ENCODE measurements around the gene SUSD1. TPM values are rescaled to one million over a fixed set of nuclear protein-coding genes. Genes with fewer than 3 reads are reported as not detected.
A peak's percentile ranks its signal among the peaks of the same experiment; 100 is the strongest.

Gene SUSD1
- total RNA-seq, 1 donor from 2014 or later, result 16.6 TPM

DNA sequence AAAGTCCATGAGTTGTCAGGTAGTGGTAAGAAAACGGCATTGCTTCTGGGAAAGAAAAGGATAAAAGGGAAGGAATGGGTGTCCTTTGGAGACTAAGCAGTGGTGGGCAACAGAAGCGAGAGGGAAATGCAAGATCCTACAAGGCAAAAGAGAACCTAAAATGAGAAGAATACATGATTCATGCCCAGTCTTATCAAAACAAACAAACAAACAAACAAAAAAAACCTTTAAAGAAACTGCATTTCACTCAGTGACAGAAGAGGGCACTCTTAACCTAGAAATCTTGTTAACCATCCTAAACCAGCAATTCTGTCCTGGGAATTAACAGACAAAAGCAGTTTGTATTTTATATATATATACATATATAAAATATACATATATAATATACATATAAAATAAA is 88.5 kb downstream of the SUSD1 start:
- no peak overlapping the region for H2AFZ ChIP-seq (ENCODE audit: low read depth, low read length)
- Mint-ChIP-seq H3K9me3 (ENCODE audit: unreplicated experiment) (peaks cover 11% of the 10 kb centered on the region), H3K27ac (ENCODE audit: unreplicated experiment) (peak overlapping the region; percentile 45), H3K4me1 (ENCODE audit: low read depth, unreplicated experiment) (no peaks in the 10 kb centered on the region), H3K36me3 (ENCODE audit: low read depth, unreplicated experiment) (peaks cover 12% of the 10 kb centered on the region), H3K4me3 (ENCODE audit: unreplicated experiment) (no peak overlapping the region), H3K27me3 (ENCODE audit: low read depth, unreplicated experiment) (no peaks in the 10 kb centered on the region)
- no peak overlapping the region for H3K4me3 ChIP-seq (ENCODE audit: insufficient read depth, low read depth, low read length)
- H4K20me1 ChIP-seq (ENCODE audit: insufficient read depth, low read length), result no peaks in the 10 kb centered on the region
- no peak overlapping the region for H3K27ac ChIP-seq (ENCODE audit: low read depth, low read length)
- no peak overlapping the region for H3K9ac ChIP-seq (ENCODE audit: low read length)
- no peaks in the 10 kb centered on the region for H3K27me3 ChIP-seq (ENCODE audit: insufficient read depth, low read length)
- DNase-seq (ENCODE audit: low read depth), result no peak
- no peaks in the 10 kb centered on the region for H3K36me3 ChIP-seq (ENCODE audit: insufficient read depth, low read length)
- no peaks in the 10 kb centered on the region for H3K9me3 ChIP-seq (ENCODE audit: insufficient read depth, low read depth, low read length)
- no peaks in the 10 kb centered on the region for H3K79me2 ChIP-seq (ENCODE audit: insufficient read depth, low read length)
- H3K4me1 ChIP-seq (ENCODE audit: insufficient read depth, low read length), result no peaks in the 10 kb centered on the region
- H3K4me2 ChIP-seq (ENCODE audit: low read length), result no peak overlapping the region
- TF ChIP-seq, protein P1, sequence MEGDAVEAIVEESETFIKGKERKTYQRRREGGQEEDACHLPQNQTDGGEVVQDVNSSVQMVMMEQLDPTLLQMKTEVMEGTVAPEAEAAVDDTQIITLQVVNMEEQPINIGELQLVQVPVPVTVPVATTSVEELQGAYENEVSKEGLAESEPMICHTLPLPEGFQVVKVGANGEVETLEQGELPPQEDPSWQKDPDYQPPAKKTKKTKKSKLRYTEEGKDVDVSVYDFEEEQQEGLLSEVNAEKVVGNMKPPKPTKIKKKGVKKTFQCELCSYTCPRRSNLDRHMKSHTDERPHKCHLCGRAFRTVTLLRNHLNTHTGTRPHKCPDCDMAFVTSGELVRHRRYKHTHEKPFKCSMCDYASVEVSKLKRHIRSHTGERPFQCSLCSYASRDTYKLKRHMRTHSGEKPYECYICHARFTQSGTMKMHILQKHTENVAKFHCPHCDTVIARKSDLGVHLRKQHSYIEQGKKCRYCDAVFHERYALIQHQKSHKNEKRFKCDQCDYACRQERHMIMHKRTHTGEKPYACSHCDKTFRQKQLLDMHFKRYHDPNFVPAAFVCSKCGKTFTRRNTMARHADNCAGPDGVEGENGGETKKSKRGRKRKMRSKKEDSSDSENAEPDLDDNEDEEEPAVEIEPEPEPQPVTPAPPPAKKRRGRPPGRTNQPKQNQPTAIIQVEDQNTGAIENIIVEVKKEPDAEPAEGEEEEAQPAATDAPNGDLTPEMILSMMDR (IDR thresholded peaks at IDR 0.05; ENCODE audit: insufficient read depth, low read depth, low read length), result peak; percentile 46
- TF ChIP-seq EZH2 (IDR thresholded peaks at IDR 0.05; ENCODE audit: insufficient read depth, low read length), result no peak
- FAIRE-seq, result no peak

DNA sequence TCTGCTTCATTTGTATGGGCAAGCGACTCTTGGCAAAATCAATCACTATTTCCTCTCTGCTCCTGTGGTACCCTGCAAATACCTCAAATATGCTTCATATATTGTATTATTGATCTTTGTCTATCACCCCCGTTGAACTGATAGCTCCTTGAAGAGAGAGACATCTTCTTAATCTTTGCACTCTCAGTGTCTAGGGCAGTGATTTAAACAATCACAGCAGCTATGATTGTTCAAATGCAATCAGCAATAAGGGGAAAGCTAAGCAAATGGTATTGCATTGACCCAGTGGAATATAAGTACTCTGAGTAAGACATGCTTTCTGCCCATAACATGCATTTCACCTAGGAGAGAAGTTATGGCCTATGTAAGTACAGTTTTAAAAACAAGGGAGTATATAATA is 90.2 kb downstream of the SUSD1 start:
- no peak overlapping the region for H2AFZ ChIP-seq (ENCODE audit: low read depth, low read length)
- TF ChIP-seq, protein P1 (IDR thresholded peaks at IDR 0.05; ENCODE audit: insufficient read depth, low read depth, low read length), result no peak
- no peak for TF ChIP-seq EZH2 (IDR thresholded peaks at IDR 0.05; ENCODE audit: insufficient read depth, low read length)
- no peak overlapping the region for H3K4me3 ChIP-seq (ENCODE audit: insufficient read depth, low read depth, low read length)
- Mint-ChIP-seq H3K27ac (ENCODE audit: unreplicated experiment) (no peak overlapping the region), H3K36me3 (ENCODE audit: low read depth, unreplicated experiment) (peaks cover 12% of the 10 kb centered on the region), H3K4me3 (ENCODE audit: unreplicated experiment) (no peak overlapping the region), H3K9me3 (ENCODE audit: unreplicated experiment) (peaks cover 13% of the 10 kb centered on the region), H3K4me1 (ENCODE audit: low read depth, unreplicated experiment) (no peaks in the 10 kb centered on the region), H3K27me3 (ENCODE audit: low read depth, unreplicated experiment) (no peaks in the 10 kb centered on the region)
- H3K4me1 ChIP-seq (ENCODE audit: insufficient read depth, low read length), result no peaks in the 10 kb centered on the region
- no peaks in the 10 kb centered on the region for H4K20me1 ChIP-seq (ENCODE audit: insufficient read depth, low read length)
- no peak overlapping the region for H3K9ac ChIP-seq (ENCODE audit: low read length)
- no peaks in the 10 kb centered on the region for H3K27me3 ChIP-seq (ENCODE audit: insufficient read depth, low read length)
- no peaks in the 10 kb centered on the region for H3K36me3 ChIP-seq (ENCODE audit: insufficient read depth, low read length)
- no peak for FAIRE-seq
- H3K27ac ChIP-seq (ENCODE audit: low read depth, low read length), result no peak overlapping the region
- H3K4me2 ChIP-seq (ENCODE audit: low read length), result no peak overlapping the region
- no peaks in the 10 kb centered on the region for H3K9me3 ChIP-seq (ENCODE audit: insufficient read depth, low read depth, low read length)
- no peaks in the 10 kb centered on the region for H3K79me2 ChIP-seq (ENCODE audit: insufficient read depth, low read length)
- DNase-seq (ENCODE audit: low read depth), result no peak

DNA sequence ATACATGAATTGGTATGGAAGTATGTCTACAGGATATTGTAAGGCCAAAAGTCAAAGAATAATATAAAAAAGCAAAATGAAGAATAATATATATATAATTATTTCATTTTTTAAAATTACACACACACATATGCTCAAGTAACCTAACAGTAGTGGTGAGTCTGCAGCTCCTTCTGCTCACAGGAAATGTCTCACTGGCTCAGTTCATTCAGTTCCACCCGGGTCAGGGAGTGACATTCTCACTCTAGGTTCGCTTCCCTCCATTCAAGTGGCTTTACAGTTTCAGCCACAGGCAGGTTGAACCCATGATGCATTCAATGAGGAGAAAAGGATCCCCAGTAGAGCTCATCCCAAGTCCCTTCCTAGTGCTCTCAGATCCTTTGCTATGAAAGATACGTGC is 90.8 kb downstream of the SUSD1 start:
- FAIRE-seq, result no peak

More for the DNA sequence above, 90.8 kb downstream of the SUSD1 start:
- no peaks in the 10 kb centered on the region for H3K4me1 Mint-ChIP-seq (ENCODE audit: low read depth, unreplicated experiment)
- H3K27ac ChIP-seq (ENCODE audit: low read depth, low read length), result no peak overlapping the region
- H3K36me3 ChIP-seq (ENCODE audit: insufficient read depth, low read length), result no peaks in the 10 kb centered on the region
- no peak overlapping the region for H3K4me3 ChIP-seq (ENCODE audit: insufficient read depth, low read depth, low read length)
- no peak overlapping the region for H3K27ac Mint-ChIP-seq (ENCODE audit: unreplicated experiment)
- TF ChIP-seq EZH2 (IDR thresholded peaks at IDR 0.05; ENCODE audit: insufficient read depth, low read length), result no peak
- TF ChIP-seq, protein P1 (IDR thresholded peaks at IDR 0.05; ENCODE audit: insufficient read depth, low read depth, low read length), result no peak
- no peak overlapping the region for H3K9ac ChIP-seq (ENCODE audit: low read length)
- no peaks in the 10 kb centered on the region for H3K27me3 Mint-ChIP-seq (ENCODE audit: low read depth, unreplicated experiment)
- H3K9me3 ChIP-seq (ENCODE audit: insufficient read depth, low read depth, low read length), result no peaks in the 10 kb centered on the region
- DNase-seq (ENCODE audit: low read depth), result no peak
- H4K20me1 ChIP-seq (ENCODE audit: insufficient read depth, low read length), result no peaks in the 10 kb centered on the region
- H3K36me3 Mint-ChIP-seq (ENCODE audit: low read depth, unreplicated experiment), result peaks cover 12% of the 10 kb centered on the region
- H2AFZ ChIP-seq (ENCODE audit: low read depth, low read length), result no peak overlapping the region
- no peaks in the 10 kb centered on the region for H3K27me3 ChIP-seq (ENCODE audit: insufficient read depth, low read length)
- peaks cover 13% of the 10 kb centered on the region for H3K9me3 Mint-ChIP-seq (ENCODE audit: unreplicated experiment)
- no peak overlapping the region for H3K4me3 Mint-ChIP-seq (ENCODE audit: unreplicated experiment)
- H3K4me1 ChIP-seq (ENCODE audit: insufficient read depth, low read length), result no peaks in the 10 kb centered on the region
- H3K4me2 ChIP-seq (ENCODE audit: low read length), result no peak overlapping the region
- H3K79me2 ChIP-seq (ENCODE audit: insufficient read depth, low read length), result no peaks in the 10 kb centered on the region
